ENCODE measurements around the gene HSCB. TPM values are rescaled to one million over a fixed set of nuclear protein-coding genes. Genes with fewer than 3 reads are reported as not detected.

Gene HSCB
- total RNA-seq, 1 experiment from 2014 or later, result 30.3 TPM

GRCh38 chr22:28773461-28773867 is 31.6 kb downstream of the HSCB start:
- in situ Hi-C loops (cut with HindIII; ENCODE audit: low pct_unique_long_range_greater_than_20kb, low sequenced_read_pairs), result no loop called here

GRCh38 chr22:28774378-28774777 is 32.5 kb downstream of the HSCB start:
- no peak for DNase-seq (ENCODE audit: low read depth, low spot score)
- in situ Hi-C loops (cut with HindIII; ENCODE audit: low pct_unique_long_range_greater_than_20kb, low sequenced_read_pairs), result no loop called here

More at GRCh38 chr22:28773461-28773867, 31.6 kb downstream of the HSCB start:
- DNase-seq (ENCODE audit: low read depth, low spot score), result no peak

GRCh38 chr22:28779833-28780232 is 38.0 kb downstream of the HSCB start:
- in situ Hi-C loops (cut with HindIII; ENCODE audit: low pct_unique_long_range_greater_than_20kb, low sequenced_read_pairs), result no loop called here
- DNase-seq (ENCODE audit: low read depth, low spot score), result no peak

DNA sequence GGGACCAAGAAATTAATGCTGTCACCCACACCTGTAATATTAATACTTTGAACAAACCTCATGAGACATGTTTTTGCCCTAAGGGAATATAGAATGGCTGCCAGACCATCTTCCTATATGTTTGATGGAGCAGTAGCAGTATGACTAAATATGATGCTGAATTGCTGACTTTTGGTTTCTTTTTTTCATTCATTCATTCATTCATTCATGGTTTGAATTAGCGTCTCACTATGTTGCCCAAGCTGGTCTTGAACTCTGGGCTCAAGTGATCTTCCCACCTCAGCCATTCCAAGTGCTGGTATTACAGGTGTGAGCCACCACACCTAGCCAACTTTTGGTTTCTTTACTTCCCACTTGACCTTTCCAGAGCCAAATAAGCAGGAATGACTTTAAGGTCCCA is 38.5 kb downstream of the HSCB start:
- DNase-seq (ENCODE audit: low read depth, low spot score), result no peak
- in situ Hi-C loops (cut with HindIII; ENCODE audit: low pct_unique_long_range_greater_than_20kb, low sequenced_read_pairs), result no loop called here

GRCh38 chr22:28783786-28784671 is 42.2 kb downstream of the HSCB start:
- no peak for DNase-seq (ENCODE audit: low read depth, low spot score)
- in situ Hi-C loops (cut with HindIII; ENCODE audit: low pct_unique_long_range_greater_than_20kb, low sequenced_read_pairs), result no loop called here

- DNase-seq (ENCODE audit: low read depth, low spot score), result no peak
- in situ Hi-C loops (cut with HindIII; ENCODE audit: low pct_unique_long_range_greater_than_20kb, low sequenced_read_pairs), result no loop called here
These were observed 46.8 kb downstream of the HSCB start for GRCh38 chr22:28788601-28789000.

- in situ Hi-C loops (cut with HindIII; ENCODE audit: low pct_unique_long_range_greater_than_20kb, low sequenced_read_pairs), result no loop called here
- DNase-seq (ENCODE audit: low read depth, low spot score), result no peak
These were observed 49.3 kb downstream of the HSCB start for GRCh38 chr22:28791124-28791523.

- in situ Hi-C loops (cut with HindIII; ENCODE audit: low pct_unique_long_range_greater_than_20kb, low sequenced_read_pairs), result no loop called here
- DNase-seq (ENCODE audit: low read depth, low spot score), result no peak
These were observed 50.1 kb downstream of the HSCB start for GRCh38 chr22:28791841-28792490.

DNA sequence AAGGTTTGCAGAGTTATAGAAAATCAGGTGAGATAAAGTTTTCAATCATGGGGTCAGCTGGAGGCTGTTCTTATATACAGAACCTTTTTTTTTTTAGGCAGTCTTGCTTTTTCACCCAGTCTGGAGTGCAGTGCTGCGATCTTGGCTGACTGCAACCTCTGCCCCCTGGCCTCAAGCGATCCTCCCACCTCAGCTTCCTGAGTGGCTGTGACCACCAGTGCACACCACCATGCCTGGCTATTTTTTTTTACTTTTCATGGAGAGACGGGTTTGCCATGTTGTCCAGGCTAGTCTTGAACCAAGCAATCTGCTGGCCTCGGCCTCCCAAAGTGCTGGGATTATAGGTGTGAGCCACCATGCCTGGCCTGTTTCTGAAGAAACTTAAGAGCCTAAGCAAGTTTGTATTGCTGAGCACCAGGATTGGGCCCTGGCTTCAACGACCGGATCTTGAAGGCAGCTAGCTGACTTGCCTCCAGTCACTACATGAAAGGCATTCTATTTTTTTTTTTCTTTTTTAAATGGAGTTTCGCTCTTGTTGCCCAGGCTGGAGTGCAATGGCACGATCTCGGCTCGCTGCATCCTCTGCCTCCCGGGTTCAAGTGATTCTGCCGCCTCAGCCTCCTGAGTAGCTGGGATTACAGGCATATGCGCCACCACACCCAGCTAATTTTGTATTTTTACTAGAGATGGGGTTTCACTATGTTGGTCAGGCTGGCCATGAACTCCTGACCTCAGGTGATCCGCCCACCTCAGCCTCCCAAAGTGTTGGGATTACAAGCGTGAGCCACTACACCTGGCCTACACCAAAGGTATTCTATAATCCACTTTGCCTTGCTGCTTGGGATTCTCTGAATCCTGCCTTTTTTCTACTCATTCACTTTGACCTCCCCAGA is 50.9 kb downstream of the HSCB start:
- no peak for DNase-seq (ENCODE audit: low read depth, low spot score)
- in situ Hi-C loops (cut with HindIII; ENCODE audit: low pct_unique_long_range_greater_than_20kb, low sequenced_read_pairs), result no loop called here

DNA sequence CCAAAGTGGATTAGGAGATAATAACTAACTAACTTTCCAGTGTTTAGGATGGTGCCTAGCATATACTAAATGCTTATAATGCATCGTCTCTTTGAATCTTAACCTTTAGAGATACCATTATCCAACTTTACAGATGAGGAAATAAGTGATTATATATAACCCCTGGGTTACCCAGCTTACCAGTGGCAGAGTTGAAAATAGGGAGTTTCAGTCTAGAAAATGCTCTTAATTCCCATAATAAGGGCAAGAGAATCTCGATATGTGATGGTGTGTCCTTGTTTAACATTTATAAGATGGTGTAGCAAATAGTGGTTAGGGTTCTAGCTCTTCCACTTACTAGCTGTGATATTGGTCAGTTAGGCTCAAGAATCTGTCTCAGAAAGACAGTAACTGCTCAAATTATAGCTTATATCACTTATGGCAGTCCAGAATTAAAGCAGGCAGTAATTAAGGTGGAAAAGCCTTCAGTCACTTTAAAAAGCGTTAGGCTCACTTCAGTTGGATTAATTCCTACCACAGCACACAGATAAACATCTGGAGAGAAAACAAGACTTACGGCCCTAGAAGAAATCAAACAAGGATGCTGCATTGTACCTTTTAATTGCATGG is 52.2 kb downstream of the HSCB start:
- in situ Hi-C loops (cut with HindIII; ENCODE audit: low pct_unique_long_range_greater_than_20kb, low sequenced_read_pairs), result no loop called here
- no peak for DNase-seq (ENCODE audit: low read depth, low spot score)

DNA sequence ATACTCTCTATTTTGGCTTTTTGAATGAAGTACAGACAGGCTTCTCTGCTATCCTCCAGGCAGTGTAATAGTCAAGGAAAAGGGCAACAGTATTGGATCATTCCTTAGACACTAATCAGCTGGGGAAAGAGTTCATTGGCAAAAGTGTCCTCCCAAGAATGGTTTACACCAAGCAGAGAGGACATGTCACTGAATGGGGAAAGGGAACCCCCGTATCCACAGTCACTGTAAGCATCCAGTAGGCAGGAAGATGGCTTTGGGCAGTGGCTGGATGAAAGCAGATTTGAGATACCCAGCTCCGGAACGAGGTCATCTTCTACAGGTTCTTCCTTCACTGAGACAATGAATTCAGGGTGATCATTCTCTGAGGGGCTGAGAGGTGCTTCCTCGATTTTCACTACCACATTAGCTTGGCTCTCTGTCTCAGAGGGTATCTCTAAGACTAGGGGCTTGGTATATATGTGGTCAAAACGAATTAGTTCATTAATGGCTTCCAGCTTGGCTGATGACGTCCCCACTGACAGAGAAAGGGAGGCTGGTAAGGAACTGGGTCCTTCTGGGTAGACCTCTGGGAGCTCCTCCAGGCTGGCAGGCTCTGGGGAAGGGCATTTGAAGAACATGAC is 53.3 kb downstream of the HSCB start:
- in situ Hi-C loops (cut with HindIII; ENCODE audit: low pct_unique_long_range_greater_than_20kb, low sequenced_read_pairs), result no loop called here
- DNase-seq (ENCODE audit: low read depth, low spot score), result no peak

- in situ Hi-C loops (cut with HindIII; ENCODE audit: low pct_unique_long_range_greater_than_20kb, low sequenced_read_pairs), result no loop called here
- no peak for DNase-seq (ENCODE audit: low read depth, low spot score)
These were observed 54.4 kb downstream of the HSCB start for GRCh38 chr22:28795932-28796856.

DNA sequence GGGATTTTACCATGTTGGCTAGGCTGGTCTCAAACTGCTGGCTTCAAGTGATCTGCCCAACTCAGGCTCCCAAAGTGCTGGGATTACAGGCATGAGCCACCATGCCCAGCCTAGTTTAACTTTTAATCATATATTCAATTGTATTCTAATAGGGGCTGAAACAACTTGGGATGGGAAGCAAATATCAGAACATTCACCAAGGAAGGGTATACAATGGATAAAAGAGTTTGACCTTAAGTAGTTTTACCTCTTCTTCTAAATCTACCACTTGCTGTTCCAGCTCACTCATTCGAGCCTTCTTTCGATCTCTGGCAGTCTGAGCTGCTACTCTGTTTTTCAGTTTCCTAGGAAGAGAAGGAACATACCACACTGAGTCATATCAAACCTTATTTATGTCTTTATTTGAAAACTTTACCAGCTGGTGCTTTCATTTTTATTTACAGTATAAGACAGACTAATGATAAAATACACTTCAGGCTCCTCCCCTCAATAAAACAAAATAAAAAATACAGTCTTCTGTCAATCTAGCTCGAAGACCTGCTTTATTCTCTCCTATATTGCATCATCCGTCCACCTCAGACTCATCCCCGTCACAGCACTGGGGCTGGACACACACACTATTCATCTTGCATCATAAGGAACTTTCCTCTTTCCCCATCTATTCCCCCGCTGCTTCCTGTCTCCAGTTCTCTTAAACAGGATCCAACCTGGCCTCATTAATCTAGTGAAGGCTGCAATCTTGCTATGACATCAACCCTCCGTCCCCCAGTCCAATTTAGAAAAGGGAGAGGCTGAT is 57.2 kb downstream of the HSCB start:
- in situ Hi-C loops (cut with HindIII; ENCODE audit: low pct_unique_long_range_greater_than_20kb, low sequenced_read_pairs), result no loop called here
- peak; percentile 89 for DNase-seq (ENCODE audit: low read depth, low spot score)

GRCh38 chr22:28799606-28800307 is 57.9 kb downstream of the HSCB start:
- in situ Hi-C loops (cut with HindIII; ENCODE audit: low pct_unique_long_range_greater_than_20kb, low sequenced_read_pairs), result no loop called here
- DNase-seq (ENCODE audit: low read depth, low spot score), result peak; percentile 51
